NCI-H2171 treated with DMSO at 0.1 percent for 48 hours (cell line): ENCODE data around the gene SCGB1D2.
"Not testable (repeated sequence)": the region's sequence is repeated elsewhere in the genome, so short reads cannot be mapped to it uniquely, and the experiment has no call there.

Experiments
- DNase-seq: peaks from one replicate; lab custom pipeline; 2025; lab: John Stamatoyannopoulos, UW

SCGB1D2 gene

GRCh38 chr11:62242021-62242420 is at the start of gene SCGB1D2:
Gene SCGB1D2 (plus strand): TSS chr11:62242239. CDS start chr11:62242308, 69 bp downstream.
- peak; percentile 34 for DNase-seq

GRCh38 chr11:62193952-62194351 is 48.1 kb upstream of the SCGB1D2 start:
- no peak for DNase-seq

GRCh38 chr11:62195010-62195409 is 47.0 kb upstream of the SCGB1D2 start:
- not testable (repeated sequence) for DNase-seq

- peak; percentile 53 for DNase-seq
Observed at GRCh38 chr11:62195945-62196344, 46.1 kb upstream of the SCGB1D2 start.

- not testable (repeated sequence) for DNase-seq
Observed at GRCh38 chr11:62197400-62197799, 44.6 kb upstream of the SCGB1D2 start.

- no peak for DNase-seq
Observed at GRCh38 chr11:62201376-62201775, 40.7 kb upstream of the SCGB1D2 start.

GRCh38 chr11:62202910-62203309 is 39.1 kb upstream of the SCGB1D2 start:
- no peak for DNase-seq

- no peak for DNase-seq
Observed at GRCh38 chr11:62204430-62204829, 37.6 kb upstream of the SCGB1D2 start.

GRCh38 chr11:62205441-62205840 is 36.6 kb upstream of the SCGB1D2 start:
- no peak for DNase-seq

GRCh38 chr11:62206276-62207066 is 35.6 kb upstream of the SCGB1D2 start:
- not testable (repeated sequence) for DNase-seq

- no peak for DNase-seq
Observed at GRCh38 chr11:62208785-62209144, 33.3 kb upstream of the SCGB1D2 start.

- DNase-seq, result peak; percentile 36
Observed at GRCh38 chr11:62217191-62217748, 24.8 kb upstream of the SCGB1D2 start.

GRCh38 chr11:62221498-62221897 is 20.5 kb upstream of the SCGB1D2 start:
- no peak for DNase-seq

GRCh38 chr11:62223095-62223494 is 18.9 kb upstream of the SCGB1D2 start:
- DNase-seq, result no peak

GRCh38 chr11:62233730-62234129 is 8.3 kb upstream of the SCGB1D2 start:
- no peak for DNase-seq

GRCh38 chr11:62236187-62236586 is 5.9 kb upstream of the SCGB1D2 start:
- no peak for DNase-seq

- DNase-seq, result no peak
Observed at GRCh38 chr11:62237499-62237898, 4.5 kb upstream of the SCGB1D2 start.

- DNase-seq, result no peak
Observed at GRCh38 chr11:62238151-62238550, 3.9 kb upstream of the SCGB1D2 start.

- no peak for DNase-seq
Observed at GRCh38 chr11:62241095-62241494, 944 bp upstream of the SCGB1D2 start.

GRCh38 chr11:62245271-62245753 is 3.3 kb downstream of the SCGB1D2 start:
- DNase-seq, result no peak

- no peak for DNase-seq
Observed at GRCh38 chr11:62251698-62252097, 9.7 kb downstream of the SCGB1D2 start.

- no peak for DNase-seq
Observed at GRCh38 chr11:62253999-62254542, 12.0 kb downstream of the SCGB1D2 start.

- DNase-seq, result no peak
Observed at GRCh38 chr11:62256281-62256680, 14.2 kb downstream of the SCGB1D2 start.
